ENCODE results near the gene TTC33. TPM values are rescaled to one million over a fixed set of nuclear protein-coding genes. Genes with fewer than 3 reads are reported as not detected.

Gene TTC33
- total and polyA plus RNA-seq, 2 of the 4 experiments (the other 2 are of a cell fraction) = 3.1 to 8.1 TPM

- Histone ChIP-seq H3K9me1 (ENCODE audit: insufficient read depth, low read length) (peaks cover 4% of the 10 kb centered on the region), H3K4me2 (ENCODE audit: low read depth, low read length) (peak overlapping the region; percentile 91), H2AFZ (replicated peaks; ENCODE audit: low read length, poor library complexity) (peak overlapping the region; percentile 85), H2AK9ac (replicated peaks; ENCODE audit: low read depth, low read length, poor library complexity) (peak overlapping the region; percentile 29), H4K8ac (ENCODE audit: low read depth in 2 of 2, low read length in 2 of 2) (peak overlapping the region in 1 of 2 experiments; percentile 9; a peak in 3 of 4 replicates), H3K27ac (ENCODE audit: insufficient read depth, low read length) (no peak overlapping the region; the same call in 1 of the 2 replicates), H3K9me3 (ENCODE audit: control insufficient read depth, insufficient read depth, low read length) (no peaks in the 10 kb centered on the region), H2BK5ac (ENCODE audit: low read depth, low read length, poor library complexity, severe bottlenecking) (no peak overlapping the region), H4K5ac (ENCODE audit: low read depth, low read length) (no peak overlapping the region), H3K79me1 (ENCODE audit: low read depth in 1 of 2, low read length in 2 of 2) (peaks cover 17 to 39% of the 10 kb centered on the region in 2 experiments), H3K36me3 (ENCODE audit: control insufficient read depth, insufficient read depth, low read length) (no peaks in the 10 kb centered on the region), H3K4me3 (ENCODE audit: insufficient read depth, low read depth, low read length) (peak overlapping the region; percentile 70), H3K4me1 (ENCODE audit: control insufficient read depth, insufficient read depth, low read length) (peaks cover 13% of the 10 kb centered on the region), H2BK20ac (ENCODE audit: low read depth, low read length) (no peak overlapping the region), H3K27me3 (ENCODE audit: control insufficient read depth, insufficient read depth, low read length) (no peaks in the 10 kb centered on the region), H3K9ac (ENCODE audit: low read depth, low read length) (peak overlapping the region; percentile 27; the same call in 1 of the 2 replicates), H2BK15ac (ENCODE audit: low read depth, low read length) (no peak overlapping the region), H3K18ac (ENCODE audit: low read depth, low read length) (0 out of 2 replicates have a peak overlapping the region, but pooled peaks have one; percentile 6), H3K14ac (replicated peaks; ENCODE audit: low read depth, low read length) (peak overlapping the region; percentile 18; the same call in 1 of the 2 replicates), H3K56ac (ENCODE audit: extremely low read depth, insufficient read depth, low read length) (no peak overlapping the region), H2AK5ac (ENCODE audit: low read depth, low read length) (peak overlapping the region; percentile 33; the same call in 1 of the 2 replicates), H4K20me1 (ENCODE audit: insufficient read depth, low read length) (no peaks in the 10 kb centered on the region), H2BK120ac (ENCODE audit: low read depth, low read length) (peak overlapping the region; percentile 2; the same call in 1 of the 2 replicates), H4K91ac (ENCODE audit: insufficient read depth, low read depth, low read length) (no peak overlapping the region), H3K23ac (ENCODE audit: low read depth, low read length) (peak overlapping the region; percentile 61), H3K4ac (ENCODE audit: low read depth, low read length) (peak overlapping the region; percentile 46; the same call in 1 of the 2 replicates)
- POLR2A ChIA-PET (ENCODE audit: unreplicated experiment) = no interaction called here
- no peak for DNase-seq
- dilution Hi-C loops (cut with HindIII; ENCODE audit: low sequenced_read_pairs, unreplicated experiment) (no loop called here), intact Hi-C loops (cut with micrococcal nuclease) (loop anchor here (2.0 to 10.0 kb wide), 2 partner anchors 454 to 876 kb away; no protein-coding TSS in a partner anchor), in situ Hi-C loops (cut with MboI; ENCODE audit: low sequenced_read_pairs) (loop anchor here (5.0 kb wide), 1 partner anchor 734 kb away; no protein-coding TSS in a partner anchor)
- CTCF ChIA-PET = interaction anchor here (0.6 kb wide), 1 partner anchor 321 kb away, joined by 5 read pairs; no protein-coding TSS in a partner anchor
- WGBS, 2 experiments (ENCODE audit: extremely low coverage in 2 of 2, insufficient read length in 1 of 2) = 9% methylated on average over 22 of the region's 37 CpGs; no CpG with 5 or more reads in 1 of the 2 experiments
- BruUV-seq (replicated peaks) = no TSS peak
- no peak for ATAC-seq (ENCODE audit: low read depth)
- no peak for TF ChIP-seq MXI1 (IDR thresholded peaks at IDR 0.05; ENCODE audit: borderline replicate concordance, low read depth, low read length)
- no peak for TF ChIP-seq MAFK (IDR thresholded peaks at IDR 0.05; ENCODE audit: low read depth, low read length)
- TF ChIP-seq RAD21 (IDR thresholded peaks at IDR 0.05; ENCODE audit: low read length) = 0 out of 2 replicates have a peak, but pooled peaks have one; percentile 37
- no peak for TF ChIP-seq USF2 (IDR thresholded peaks at IDR 0.05; ENCODE audit: low read depth, low read length)
- TF ChIP-seq, protein P1, sequence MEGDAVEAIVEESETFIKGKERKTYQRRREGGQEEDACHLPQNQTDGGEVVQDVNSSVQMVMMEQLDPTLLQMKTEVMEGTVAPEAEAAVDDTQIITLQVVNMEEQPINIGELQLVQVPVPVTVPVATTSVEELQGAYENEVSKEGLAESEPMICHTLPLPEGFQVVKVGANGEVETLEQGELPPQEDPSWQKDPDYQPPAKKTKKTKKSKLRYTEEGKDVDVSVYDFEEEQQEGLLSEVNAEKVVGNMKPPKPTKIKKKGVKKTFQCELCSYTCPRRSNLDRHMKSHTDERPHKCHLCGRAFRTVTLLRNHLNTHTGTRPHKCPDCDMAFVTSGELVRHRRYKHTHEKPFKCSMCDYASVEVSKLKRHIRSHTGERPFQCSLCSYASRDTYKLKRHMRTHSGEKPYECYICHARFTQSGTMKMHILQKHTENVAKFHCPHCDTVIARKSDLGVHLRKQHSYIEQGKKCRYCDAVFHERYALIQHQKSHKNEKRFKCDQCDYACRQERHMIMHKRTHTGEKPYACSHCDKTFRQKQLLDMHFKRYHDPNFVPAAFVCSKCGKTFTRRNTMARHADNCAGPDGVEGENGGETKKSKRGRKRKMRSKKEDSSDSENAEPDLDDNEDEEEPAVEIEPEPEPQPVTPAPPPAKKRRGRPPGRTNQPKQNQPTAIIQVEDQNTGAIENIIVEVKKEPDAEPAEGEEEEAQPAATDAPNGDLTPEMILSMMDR (conservative IDR thresholded peaks at IDR 0.05; ENCODE audit: low read depth, low read length) = peak; percentile 16; the same call in 1 of the 2 replicates
- no peak for TF ChIP-seq RFX5 (IDR thresholded peaks at IDR 0.05; ENCODE audit: low read depth, low read length)
- TF ChIP-seq BHLHE40 (IDR thresholded peaks at IDR 0.05; ENCODE audit: low read depth, low read length) = no peak
- no peak for TF ChIP-seq MAZ (IDR thresholded peaks at IDR 0.05; ENCODE audit: borderline replicate concordance, low read depth, low read length)
- peak; percentile 15; the same call in 1 of the 2 replicates for TF ChIP-seq SMC3 (IDR thresholded peaks at IDR 0.05; ENCODE audit: low read depth, low read length)
- no peak for TF ChIP-seq ELK1 (IDR thresholded peaks at IDR 0.05; ENCODE audit: borderline replicate concordance, low read depth, low read length)
- TF ChIP-seq NFE2L2 (IDR thresholded peaks at IDR 0.05; ENCODE audit: low read depth, low read length) = no peak
Measured at GRCh38 chr5:40680741-40681362, 74.9 kb downstream of the TTC33 start.

All from IMR-90 (cell line).